Endodermal cell (in vitro differentiated cells): ENCODE results near the gene AGRN. TPM values are rescaled to one million over a fixed set of nuclear protein-coding genes. Genes with fewer than 3 reads are reported as not detected.

Experiments
- DNase-seq: peaks from one replicate; pipeline ENCODE4 v3.0.0-alpha.2; 2017
- H3K27ac ChIP-seq: 2 replicates; pipeline ENCODE4 v1.5.1; 2013; ENCODE audit warnings: mild to moderate bottlenecking, low read depth, low read length, moderate library complexity
- H3K27me3 ChIP-seq: 2 replicates; pipeline ENCODE4 v1.6.1; 2013; ENCODE audit warnings: mild to moderate bottlenecking, low read length, moderate library complexity; ENCODE audit not compliant: insufficient read depth, control insufficient read depth, poor library complexity, severe bottlenecking
- H3K36me3 ChIP-seq: 2 replicates; pipeline ENCODE4 v1.7.0; 2013; ENCODE audit warnings: mild to moderate bottlenecking, low read length, moderate library complexity; ENCODE audit not compliant: control insufficient read depth, insufficient read depth
- H3K4me1 ChIP-seq: one replicate; pipeline ENCODE4 v1.7.0; 2013; ENCODE audit warnings: low read length; ENCODE audit not compliant: control insufficient read depth, insufficient read depth
- H3K4me3 ChIP-seq: 2 replicates; pipeline ENCODE4 v1.5.1; 2013; ENCODE audit warnings: mild to moderate bottlenecking, low read length, moderate library complexity
- H3K9ac ChIP-seq: 2 replicates; pipeline ENCODE4 v1.6.1; 2013; ENCODE audit warnings: mild to moderate bottlenecking, low read length, moderate library complexity; ENCODE audit not compliant: poor library complexity, severe bottlenecking; ENCODE audit errors: extremely low read depth
- H3K9me3 ChIP-seq: 2 replicates; pipeline ENCODE4 v1.6.1; 2013; ENCODE audit warnings: mild to moderate bottlenecking, low read length, moderate library complexity; ENCODE audit not compliant: control insufficient read depth
- H3K27ac Mint-ChIP-seq: 2 replicates; pipeline ENCODE4 v1.8.0; 2020; ENCODE audit warnings: mixed read lengths
- H3K27me3 Mint-ChIP-seq: 2 replicates; pipeline ENCODE4 v1.8.0; 2021; ENCODE audit warnings: mild to moderate bottlenecking, mixed read lengths; ENCODE audit not compliant: insufficient read depth
- H3K36me3 Mint-ChIP-seq: 2 replicates; pipeline ENCODE4 v1.8.0; 2020; ENCODE audit warnings: low read depth, mixed read lengths
- H3K4me1 Mint-ChIP-seq: 2 replicates; pipeline ENCODE4 v1.8.0; 2020; ENCODE audit warnings: mixed read lengths
- H3K4me3 Mint-ChIP-seq: 2 replicates; pipeline ENCODE4 v1.8.0; 2020; ENCODE audit warnings: mild to moderate bottlenecking, moderate library complexity, mixed read lengths
- H3K9me3 Mint-ChIP-seq: 2 replicates; pipeline ENCODE4 v1.8.0; 2020; ENCODE audit warnings: mild to moderate bottlenecking, mixed read lengths
- CTCF ChIP-seq: fragments of 200-600 bp; sonication (generic); conservative IDR thresholded peaks from 2 replicates; pipeline ENCODE4 v1.5.0; 2021; ENCODE audit warnings: antibody characterized with exemption, mild to moderate bottlenecking
- WGBS, 2 experiments: methylation state at CpG; one replicate each; pipeline versions ENCODE4 v1.1.5 to v1.1.7; 2013; ENCODE audit warnings: missing lambda C conversion rate in 2 of 2, mixed read lengths in 1 of 2; ENCODE audit not compliant: insufficient coverage in 1 of 2, insufficient read length in 1 of 2; 5-methylcytosine and 5-hydroxymethylcytosine counted together
- total RNA-seq, 2 donors: library from RNA; stranded (reverse); fragmentation: NEBNext Ultra II Directional in 1 of 2; extraction: Animal tissue kit (Norgen Biotek cat#: 25700) in 1 of 2; gene quantifications; 2 replicates in 1 of 2; 3 replicates in 1 of 2; pipeline ENCODE4 v1.2.1, GENCODE V29; 2021

The AGRN gene
- total RNA-seq, 2 donors from 2014 or later = 269 to 288 TPM

- Histone ChIP-seq H3K4me3 (no peak overlapping the region), H3K4me1 (no peaks in the 10 kb centered on the region), H3K36me3 (peaks cover 16% of the 10 kb centered on the region), H3K9me3 (no peaks in the 10 kb centered on the region), H3K9ac (no peak overlapping the region), H3K27ac (no peak overlapping the region), H3K27me3 (peaks cover 36% of the 10 kb centered on the region)
- H3K4me3 Mint-ChIP-seq = peak overlapping the region; percentile 33
- no peaks in the 10 kb centered on the region for H3K9me3 Mint-ChIP-seq
- H3K27ac Mint-ChIP-seq = no peak overlapping the region
- 15 to 19% methylated on average over 47 to 94 of the region's 99 CpGs for WGBS, 2 experiments
- peaks cover 47% of the 10 kb centered on the region for H3K36me3 Mint-ChIP-seq
- DNase-seq = peak; percentile 97
- TF ChIP-seq CTCF = no peak
- H3K4me1 Mint-ChIP-seq = peaks cover 6% of the 10 kb centered on the region
- peaks cover 55% of the 10 kb centered on the region for H3K27me3 Mint-ChIP-seq
Observed at GRCh38 chr1:1040004-1040991, 20.4 kb downstream of the AGRN start.

GRCh38 chr1:1041092-1041523 lies 21.2 kb downstream of the AGRN start:
- WGBS, 2 experiments = 53 to 78% methylated on average over 35 to 55 of the region's 60 CpGs
- H3K27ac ChIP-seq = no peak overlapping the region
- H3K9ac ChIP-seq = no peak overlapping the region
- no peaks in the 10 kb centered on the region for H3K4me1 ChIP-seq
- H3K36me3 ChIP-seq = peaks cover 21% of the 10 kb centered on the region
- no peak for TF ChIP-seq CTCF
- Mint-ChIP-seq H3K27me3 (peaks cover 47% of the 10 kb centered on the region), H3K27ac (no peak overlapping the region), H3K4me1 (peaks cover 6% of the 10 kb centered on the region), H3K4me3 (no peak overlapping the region), H3K36me3 (peaks cover 43% of the 10 kb centered on the region), H3K9me3 (no peaks in the 10 kb centered on the region)
- no peak overlapping the region for H3K4me3 ChIP-seq
- DNase-seq = peak; percentile 90
- peaks cover 32% of the 10 kb centered on the region for H3K27me3 ChIP-seq
- H3K9me3 ChIP-seq = no peaks in the 10 kb centered on the region

DNA sequence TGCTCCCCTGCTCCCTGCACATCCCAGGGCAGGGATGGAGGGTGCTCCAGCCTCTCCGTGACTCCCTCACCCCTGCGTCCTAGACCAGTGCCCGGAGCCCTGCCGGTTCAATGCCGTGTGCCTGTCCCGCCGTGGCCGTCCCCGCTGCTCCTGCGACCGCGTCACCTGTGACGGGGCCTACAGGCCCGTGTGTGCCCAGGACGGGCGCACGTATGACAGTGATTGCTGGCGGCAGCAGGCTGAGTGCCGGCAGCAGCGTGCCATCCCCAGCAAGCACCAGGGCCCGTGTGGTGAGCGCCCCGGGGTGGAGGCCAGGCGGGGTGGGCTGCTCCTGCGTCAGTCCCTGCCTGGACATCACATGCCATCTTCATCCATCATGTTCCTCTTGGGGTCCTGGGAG lies 22.0 kb downstream of the AGRN start:
- no peak for DNase-seq
- Mint-ChIP-seq H3K36me3 (peaks cover 43% of the 10 kb centered on the region), H3K4me3 (no peak overlapping the region), H3K27me3 (peaks cover 39% of the 10 kb centered on the region), H3K4me1 (peaks cover 6% of the 10 kb centered on the region), H3K9me3 (no peaks in the 10 kb centered on the region), H3K27ac (no peak overlapping the region)
- H3K4me3 ChIP-seq = no peak overlapping the region
- no peak overlapping the region for H3K27ac ChIP-seq
- H3K9me3 ChIP-seq = no peaks in the 10 kb centered on the region
- peaks cover 32% of the 10 kb centered on the region for H3K27me3 ChIP-seq
- H3K36me3 ChIP-seq = peaks cover 24% of the 10 kb centered on the region
- H3K9ac ChIP-seq = no peak overlapping the region
- WGBS, 2 experiments = 95 to 98% methylated on average over 14 to 25 of the region's 25 CpGs
- TF ChIP-seq CTCF = no peak
- H3K4me1 ChIP-seq = no peaks in the 10 kb centered on the region
